Cardiac septum (tissue), 1 donor: Measurements from ENCODE around the gene CD72. TPM values are rescaled to one million over a fixed set of nuclear protein-coding genes. Genes with fewer than 3 reads are reported as not detected.
"Not testable (repeated sequence)": the region's sequence is repeated elsewhere in the genome, so short reads cannot be mapped to it uniquely, and the experiment has no call there.

Experiments
- DNase-seq: peaks from one replicate; pipeline ENCODE4 v3.0.0-alpha.2; 2020; ENCODE audit warnings: low spot score
- intact Hi-C: fragments of 100-400 bp; cut with DNase I; formaldehyde crosslinking; loops from one replicate; pipeline ENCODE4 v1.14.0; 2022
- total RNA-seq: library from RNA; stranded (reverse); fragmentation: NEBNext Ultra II Directional; extraction: Animal tissue kit (Norgen Biotek cat#: 25700); gene quantifications from one replicate; pipeline ENCODE4 v1.2.1, GENCODE V29; 2021
- donor health status: DM: no; HTN: no; CAD: no.

The CD72 gene
- total RNA-seq, 1 donor from 2014 or later: 0.59 TPM

DNA sequence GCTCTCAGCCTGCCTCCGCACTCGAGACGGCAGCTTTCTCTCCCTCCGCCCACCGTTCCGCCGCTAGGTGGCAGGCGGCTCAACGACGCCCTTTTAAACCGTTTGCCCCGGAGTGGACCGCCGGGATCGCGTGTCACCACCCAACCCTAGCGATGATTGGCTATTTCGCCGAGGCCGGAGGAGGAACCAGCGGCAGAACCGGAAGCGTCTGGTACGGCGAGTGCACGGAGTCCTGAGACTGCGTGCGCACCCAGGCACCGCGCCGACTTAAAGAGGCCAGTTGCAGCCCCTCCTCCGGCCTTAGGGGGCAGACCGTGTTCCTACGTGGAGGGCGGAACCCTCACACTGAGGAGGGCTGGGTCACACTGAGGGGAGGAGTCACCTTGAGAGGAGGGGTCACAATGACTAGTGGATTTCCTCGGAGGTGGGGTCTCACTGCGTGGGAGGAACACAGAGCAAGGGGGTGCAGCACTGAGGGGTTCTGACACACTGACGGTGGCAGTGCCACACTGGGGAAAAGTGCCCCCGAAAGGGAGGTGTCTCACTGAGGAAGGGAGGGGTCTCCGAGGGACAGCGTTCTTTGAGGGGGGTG, 14.1 kb downstream of the CD72 start:
- intact Hi-C loops: loop anchor here (1.0 to 10.0 kb wide), 6 partner anchors 55 to 529 kb away; partner anchors contain the start of genes ATOSB, CCDC107, CREB3 and FANCG
- DNase-seq: peak; percentile 100

DNA sequence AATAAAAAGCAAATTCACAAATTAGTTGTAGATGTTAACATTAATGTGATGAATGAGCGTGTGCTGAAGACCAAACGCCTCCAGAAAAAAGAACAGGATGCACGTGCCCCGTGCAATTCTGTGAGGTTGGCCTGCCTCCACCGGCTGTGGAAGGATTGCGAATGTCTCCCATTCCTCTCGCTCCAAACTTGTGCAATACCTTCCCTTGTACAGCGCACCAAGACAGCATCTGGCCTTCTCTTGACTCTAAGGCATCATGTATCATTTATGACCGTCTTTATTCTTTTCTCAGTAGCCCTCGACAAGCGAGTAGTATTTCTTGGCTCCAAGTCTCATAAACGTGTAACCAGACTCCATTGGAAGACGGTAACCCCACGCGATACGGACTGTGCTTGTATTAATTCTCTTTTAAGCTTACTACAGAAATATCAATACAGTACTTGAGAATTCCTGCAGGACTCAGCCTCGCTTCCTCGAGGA, 14.7 kb downstream of the CD72 start:
- intact Hi-C loops: loop anchor here (5.0 to 10.0 kb wide), 3 partner anchors 129 to 529 kb away; partner anchors contain the start of genes ATOSB, CREB3, FANCG and TLN1

DNA sequence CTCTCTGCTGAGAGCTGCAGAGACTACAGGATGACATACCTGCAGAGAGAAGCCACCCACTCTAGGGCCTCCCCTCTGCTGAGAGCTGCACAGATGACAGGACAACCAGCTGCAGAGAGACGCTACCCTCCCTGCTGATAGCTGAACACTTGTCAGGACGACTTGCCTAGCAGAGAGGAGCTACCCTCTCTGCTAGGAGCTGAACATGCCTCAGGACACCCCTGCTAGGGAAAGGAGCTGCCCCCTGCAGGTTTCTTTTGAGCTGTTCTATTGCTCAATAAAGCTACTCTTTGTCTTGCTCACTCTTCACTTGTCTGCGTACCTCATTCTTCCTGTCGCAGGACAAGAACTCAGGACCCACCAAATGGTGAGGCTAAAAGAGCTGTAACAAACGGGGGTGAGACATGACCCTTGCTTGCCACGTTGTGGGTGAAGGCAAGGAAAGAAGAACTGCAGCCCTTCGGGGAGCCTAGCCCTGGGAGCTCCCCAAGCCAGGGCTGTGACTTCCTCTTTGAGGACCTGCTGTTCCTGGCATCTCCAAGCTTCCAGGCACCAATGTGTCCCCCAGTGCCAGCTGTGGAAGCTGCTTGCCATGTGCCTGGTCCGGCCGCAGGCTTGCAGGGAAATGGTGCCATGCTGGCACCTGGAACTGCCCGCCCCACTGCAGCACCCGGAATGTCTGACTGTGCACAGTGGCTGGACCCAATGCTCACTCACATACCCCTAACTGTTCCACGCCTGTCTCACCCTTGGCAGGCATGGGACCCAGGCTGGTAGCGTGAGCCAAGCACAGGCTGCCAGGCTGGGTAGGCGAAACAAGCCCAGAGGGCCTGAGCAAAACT, 18.2 kb downstream of the CD72 start:
- no peak for DNase-seq
- intact Hi-C loops: loop anchor here (5.0 to 10.0 kb wide), 3 partner anchors 132 to 525 kb away; partner anchors contain the start of genes ATOSB, CREB3, FANCG and TLN1

More for the DNA sequence above, 14.7 kb downstream of the CD72 start:
- no peak for DNase-seq

DNA sequence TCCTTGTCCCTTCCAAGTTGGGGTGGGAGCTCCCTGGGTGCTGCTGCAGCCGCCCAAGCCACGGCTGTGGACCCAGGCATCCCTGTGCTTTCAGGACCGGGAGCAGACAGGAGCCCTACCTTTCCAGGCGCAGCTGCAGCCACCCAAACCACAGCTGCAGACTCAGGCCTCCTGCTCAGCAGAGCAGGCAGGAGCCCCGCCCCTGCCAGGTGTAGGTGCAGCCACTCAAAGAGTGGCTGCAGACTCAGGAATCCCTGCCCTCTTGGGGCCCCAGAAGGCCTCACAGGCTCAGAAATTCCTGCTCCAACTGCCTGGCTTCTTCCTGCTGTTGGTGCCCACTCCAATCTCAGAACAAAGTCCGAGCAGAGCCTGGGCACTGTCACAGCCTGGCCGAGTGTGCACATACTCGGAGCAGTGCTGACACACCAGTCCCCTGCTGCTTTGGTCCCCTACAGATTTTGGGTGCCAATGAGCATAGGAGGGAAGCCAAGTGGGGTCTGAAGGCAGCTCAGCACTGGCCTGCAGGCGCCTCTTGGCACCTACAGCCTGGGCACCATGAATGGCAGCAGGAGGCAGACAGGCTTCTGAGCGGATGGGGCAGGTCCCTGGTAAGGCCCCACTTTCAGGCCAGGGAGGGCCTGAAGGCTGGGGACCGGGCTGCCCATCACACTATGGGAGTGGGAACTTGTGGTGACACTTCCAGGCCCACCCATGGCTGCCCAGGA, 19.2 kb downstream of the CD72 start:
- intact Hi-C loops: no loop called here
- DNase-seq: no peak

DNA sequence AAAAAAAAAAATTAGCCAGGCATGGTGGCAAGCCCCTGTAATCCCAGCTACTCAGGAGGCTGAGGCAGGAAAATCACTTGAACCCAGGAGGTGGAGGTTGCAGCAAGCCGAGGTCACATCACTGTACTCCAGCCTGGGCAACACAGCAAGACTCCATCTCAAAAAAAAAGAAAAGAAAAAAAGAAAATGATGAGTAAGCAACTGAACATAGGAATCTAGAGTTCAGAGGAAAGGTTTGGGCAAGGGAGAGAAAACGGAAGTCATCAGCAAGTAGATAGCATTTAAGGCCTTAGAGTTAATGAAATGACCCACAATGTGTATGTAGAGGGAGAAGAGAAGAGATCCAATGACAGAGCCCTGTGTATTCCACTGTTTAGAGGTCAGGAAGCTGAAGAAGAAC, 21.3 kb downstream of the CD72 start:
- intact Hi-C loops, DNase-seq: not testable (repeated sequence)

DNA sequence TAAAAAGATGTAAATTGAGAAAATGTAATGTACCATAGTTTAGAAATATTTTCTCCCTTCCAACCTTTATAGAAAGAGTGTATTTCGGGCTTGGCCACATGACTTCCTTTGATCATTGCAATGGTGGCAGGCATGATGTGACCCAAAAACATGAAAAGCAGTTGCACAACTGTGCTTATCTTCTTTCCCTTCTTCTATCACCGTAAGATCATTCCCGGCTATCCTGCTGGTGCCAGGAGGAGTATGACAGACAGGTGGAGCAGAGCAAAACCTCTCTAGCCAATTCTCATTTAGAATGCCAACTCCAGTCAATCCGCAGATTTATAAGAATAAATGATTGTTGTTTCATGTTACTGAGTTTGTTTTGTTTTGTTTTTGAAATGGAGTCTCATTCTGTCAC, 23.7 kb downstream of the CD72 start:
- DNase-seq: no peak
- intact Hi-C loops: no loop called here

DNA sequence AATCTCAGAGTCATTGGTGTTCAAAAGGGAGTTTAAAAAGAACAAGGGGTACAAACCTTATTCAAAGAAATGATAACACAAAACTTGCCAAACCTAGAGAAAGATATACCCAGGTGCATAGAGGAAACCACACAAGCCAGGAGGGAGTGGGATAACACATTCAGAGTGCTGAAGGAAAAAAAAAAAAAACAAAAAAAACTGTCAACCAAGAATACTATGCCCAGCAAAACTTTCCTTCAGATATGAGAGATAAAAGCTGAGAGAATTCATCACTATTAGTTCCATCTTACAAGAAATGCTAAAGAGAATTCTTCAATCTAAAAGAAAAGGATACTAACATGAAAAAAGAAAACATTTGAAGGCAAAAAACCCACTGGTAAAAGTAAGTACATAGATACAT, 24.6 kb downstream of the CD72 start:
- no peak for DNase-seq
- intact Hi-C loops: no loop called here

DNA sequence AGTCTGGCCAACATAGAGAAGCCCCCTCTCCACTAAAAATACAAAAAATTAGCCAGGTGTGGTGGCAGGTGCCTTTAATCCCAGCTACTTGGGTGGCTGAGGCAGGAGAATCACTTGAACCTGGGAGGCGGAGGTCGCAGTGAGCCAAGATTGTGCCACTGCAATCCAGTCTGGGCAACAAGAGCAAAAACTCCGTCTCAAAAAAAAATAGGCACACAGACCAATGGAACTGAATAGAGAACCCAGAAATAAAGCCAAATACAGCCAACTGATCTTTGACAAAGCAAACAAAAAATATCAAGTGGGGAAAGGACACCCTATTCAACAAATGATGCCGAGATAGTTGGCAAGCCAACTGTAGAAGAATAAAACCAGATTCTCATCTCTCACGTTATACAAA, 29.7 kb downstream of the CD72 start:
- DNase-seq, intact Hi-C loops: not testable (repeated sequence)

DNA sequence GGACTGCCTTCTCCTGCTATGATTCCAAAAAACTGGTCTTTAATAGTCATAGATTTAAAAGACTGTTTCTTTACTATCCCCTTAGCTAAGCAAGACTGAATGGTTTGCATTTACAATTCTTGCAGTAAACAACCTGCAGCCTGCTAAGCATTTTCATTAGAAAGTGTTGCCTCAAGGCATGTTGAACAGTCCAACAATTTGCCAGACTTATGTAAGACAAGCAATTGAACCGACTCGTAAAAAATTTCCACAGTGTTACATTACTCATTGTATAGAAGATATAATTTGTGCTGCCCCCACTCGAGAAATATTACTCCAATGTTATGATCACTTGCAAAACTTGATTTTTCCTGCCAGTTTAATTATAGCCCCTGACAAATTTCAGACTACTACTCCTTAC, 33.5 kb downstream of the CD72 start:
- intact Hi-C loops, DNase-seq: not testable (repeated sequence)

DNA sequence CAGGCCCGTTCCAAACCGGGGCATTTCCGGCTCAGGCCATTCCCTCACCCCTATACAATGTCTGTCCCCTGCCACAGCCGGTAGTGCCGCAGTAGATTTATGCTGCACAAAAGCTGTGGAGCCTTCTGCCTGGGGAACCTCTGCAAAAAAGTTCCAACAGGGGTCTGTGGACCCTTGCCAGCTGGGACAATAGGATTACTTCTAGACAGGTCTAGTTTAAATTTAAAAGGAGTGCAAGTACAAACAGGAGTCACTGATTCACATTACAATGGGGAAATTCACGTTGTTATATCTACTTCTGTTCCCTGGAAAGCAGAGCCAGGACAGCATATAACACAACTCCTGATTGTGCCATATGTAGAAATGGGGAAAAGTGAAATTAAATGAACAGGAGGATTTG, 34.7 kb downstream of the CD72 start:
- intact Hi-C loops, DNase-seq: not testable (repeated sequence)

DNA sequence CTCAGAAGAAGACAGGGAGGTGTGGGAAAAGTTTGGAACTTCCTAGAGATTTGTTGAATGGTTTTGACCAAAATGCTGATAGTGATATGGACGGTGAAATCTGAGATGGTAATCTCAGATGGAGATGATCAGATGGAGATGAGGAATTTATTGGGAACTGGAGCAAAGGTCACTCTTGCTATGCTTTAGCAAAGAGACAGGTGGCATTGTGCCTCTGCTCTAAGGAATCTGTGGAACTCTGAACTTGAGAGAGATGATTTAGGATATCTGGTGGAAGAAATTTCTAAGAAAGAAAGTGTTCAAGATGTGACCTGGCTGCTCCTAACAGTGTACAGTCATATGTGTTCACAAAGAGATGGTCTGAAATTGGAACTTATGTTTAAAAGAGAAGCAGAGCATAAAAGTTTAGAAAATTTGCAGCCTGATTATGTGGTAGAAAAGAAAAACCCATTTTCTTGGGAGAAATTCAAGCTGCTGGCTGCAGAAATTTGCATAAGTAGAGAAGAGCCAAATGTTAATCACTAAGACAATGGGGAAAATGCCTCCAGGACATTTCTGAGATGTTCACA, 38.5 kb downstream of the CD72 start:
- DNase-seq, intact Hi-C loops: not testable (repeated sequence)

DNA sequence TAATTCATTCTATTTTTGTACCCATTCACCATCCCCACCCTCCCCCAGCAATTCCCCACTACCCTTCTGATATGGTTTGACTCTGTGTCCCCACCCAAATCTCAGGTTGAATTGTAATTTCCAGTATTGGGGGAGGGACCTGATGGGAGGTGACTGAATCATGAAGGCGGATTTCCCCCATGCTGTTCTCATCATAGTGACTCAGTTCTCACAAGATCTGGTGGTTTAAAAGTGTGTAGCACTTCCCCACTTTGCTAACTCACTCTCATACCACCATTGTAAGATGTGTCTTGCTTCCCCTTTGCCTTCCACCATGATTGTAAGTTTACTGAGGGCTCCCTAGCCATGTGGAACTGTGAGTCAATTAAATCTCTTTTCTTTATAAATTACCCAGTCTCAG, 39.1 kb downstream of the CD72 start:
- intact Hi-C loops: no loop called here
- DNase-seq: no peak

DNA sequence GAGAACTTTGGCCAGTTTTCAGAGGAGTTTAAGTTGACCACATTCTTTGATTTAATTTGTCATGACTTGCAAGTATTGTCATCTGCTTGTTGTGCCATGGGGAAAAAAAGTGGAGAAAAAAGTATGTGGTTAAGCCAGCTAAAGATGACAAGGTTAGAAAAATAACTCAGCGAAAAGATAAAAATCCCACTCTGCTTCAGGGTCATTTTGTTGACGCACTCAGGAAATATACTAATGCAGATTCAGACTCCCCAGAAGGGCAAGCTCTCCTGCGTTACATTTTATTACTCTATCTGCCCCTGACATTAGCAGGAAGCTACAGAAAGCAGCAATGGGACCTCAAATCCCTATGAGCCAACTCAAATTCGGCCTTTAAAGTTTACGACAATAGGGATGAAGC, 40.7 kb downstream of the CD72 start:
- intact Hi-C loops: no loop called here
- no peak for DNase-seq

DNA sequence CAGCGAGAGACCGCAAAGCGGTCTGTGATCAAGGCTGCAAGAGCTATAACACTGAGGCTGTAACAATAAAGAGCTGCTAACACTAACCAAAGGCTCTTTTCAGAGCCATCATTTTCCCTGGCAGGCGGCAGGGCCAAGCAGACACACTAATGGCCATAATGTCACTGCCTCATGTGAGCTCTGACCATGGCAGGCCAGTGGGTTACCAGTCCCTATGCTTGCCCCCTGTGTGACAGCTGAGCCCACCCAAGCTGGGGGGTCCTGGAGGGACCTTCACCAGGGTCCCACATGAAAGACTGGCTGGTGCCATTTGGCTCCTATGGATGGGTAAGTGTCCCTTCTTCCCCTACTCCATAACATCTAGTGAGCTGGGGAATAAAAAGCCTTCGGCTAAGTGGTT, 42.7 kb downstream of the CD72 start:
- intact Hi-C loops: no loop called here
- DNase-seq: no peak

DNA sequence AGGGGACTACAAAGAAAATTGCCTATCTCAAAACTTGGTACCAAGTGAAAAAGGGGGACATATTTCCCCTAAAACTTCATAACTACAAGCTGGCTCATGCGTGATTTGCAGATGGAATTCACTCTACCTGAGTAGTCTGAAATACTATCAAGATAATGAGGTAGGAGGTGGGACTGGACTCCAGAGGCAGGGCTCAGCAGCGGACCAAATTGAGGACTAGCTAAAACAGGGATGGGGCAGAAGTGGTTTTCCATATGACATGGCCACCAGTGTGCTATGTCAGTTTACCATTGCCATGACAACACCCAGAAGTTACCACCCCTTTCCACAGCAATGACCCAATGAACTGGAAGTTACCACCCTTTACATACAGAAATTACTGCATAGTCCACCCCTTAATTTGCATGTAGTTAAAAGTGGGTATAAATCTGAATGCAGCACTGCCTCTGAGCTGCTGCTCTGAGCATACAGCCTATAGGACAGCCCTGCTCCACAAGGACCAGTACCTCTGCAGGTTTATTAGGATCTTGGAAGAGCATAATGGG, 43.6 kb downstream of the CD72 start:
- DNase-seq: no peak
- intact Hi-C loops: no loop called here

DNA sequence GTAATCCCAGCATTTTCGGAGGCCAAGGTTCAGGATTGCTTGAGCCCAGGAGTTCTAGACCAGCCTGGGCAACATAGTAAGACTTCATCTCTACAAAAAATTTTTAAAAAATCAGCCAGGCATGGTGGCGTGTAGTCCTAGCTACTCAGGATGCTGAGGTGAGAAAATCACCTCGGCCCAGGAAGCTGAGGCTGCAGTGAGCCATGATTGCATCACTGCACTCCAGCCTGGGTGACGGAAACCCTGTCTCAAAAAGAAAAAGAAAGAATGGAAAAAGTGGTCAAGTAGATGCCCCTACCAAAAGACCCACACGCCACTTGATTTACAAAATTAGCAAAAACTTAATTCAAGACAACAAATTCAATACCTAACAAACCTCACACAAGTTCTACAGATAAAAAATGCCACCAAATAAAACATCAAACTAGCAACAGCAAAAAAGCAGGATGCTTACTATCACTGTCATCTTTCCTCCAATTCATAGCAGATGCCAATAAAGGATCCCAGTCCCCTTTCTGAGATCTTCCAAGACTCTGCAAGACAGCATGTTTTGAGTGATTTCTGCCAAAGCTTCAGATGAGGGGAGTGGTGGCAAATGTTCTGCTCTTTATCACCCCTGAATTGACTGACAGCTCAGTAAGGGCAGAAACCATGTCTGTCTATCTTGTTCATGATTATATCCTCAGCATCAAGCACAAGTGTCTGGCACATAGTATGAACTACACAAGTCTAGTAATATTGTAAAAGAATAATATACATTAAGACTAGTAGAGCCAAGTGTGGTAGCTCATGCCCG, 47.3 kb downstream of the CD72 start:
- intact Hi-C loops: no loop called here

DNA sequence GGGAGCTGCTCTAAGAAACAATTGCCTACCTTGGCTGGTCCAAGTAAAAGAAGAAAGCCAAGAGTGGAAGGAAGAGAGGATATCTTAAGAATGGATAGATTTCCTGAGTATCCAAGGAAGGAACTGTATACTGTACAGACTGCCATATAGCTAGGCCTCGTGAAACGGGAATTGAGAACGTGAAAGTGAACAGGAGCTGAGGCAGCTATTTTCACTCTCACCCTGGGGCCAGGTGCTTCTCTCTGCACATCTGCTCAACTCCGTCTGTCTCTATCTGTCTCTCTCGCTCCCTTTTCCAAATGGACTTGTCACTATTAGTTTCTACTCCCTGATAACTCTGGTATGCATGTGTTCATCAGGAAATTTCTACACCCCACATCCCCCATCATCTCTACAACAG, 49.0 kb downstream of the CD72 start:
- no peak for DNase-seq
- intact Hi-C loops: no loop called here

More for the DNA sequence above, 47.3 kb downstream of the CD72 start:
- DNase-seq: no peak

DNA sequence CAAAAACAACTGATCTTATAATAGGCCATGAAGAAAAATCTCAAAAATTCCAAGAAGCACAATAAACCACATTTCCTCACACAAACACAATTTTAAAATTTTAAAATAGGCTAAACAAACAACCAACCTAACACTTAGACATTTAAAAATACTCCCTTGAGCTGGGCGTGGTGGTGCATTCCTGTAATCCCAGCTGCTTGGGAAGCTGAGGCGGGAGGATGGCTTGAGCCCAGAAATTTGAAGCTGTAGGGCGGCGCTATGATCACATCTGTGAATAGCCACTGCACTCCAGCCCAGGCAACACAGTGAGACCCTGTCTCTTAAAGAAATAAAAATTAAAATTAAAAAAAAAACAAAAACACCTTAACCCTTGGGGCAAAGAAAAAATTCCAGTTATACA, 50.0 kb downstream of the CD72 start:
- intact Hi-C loops: no loop called here

DNA sequence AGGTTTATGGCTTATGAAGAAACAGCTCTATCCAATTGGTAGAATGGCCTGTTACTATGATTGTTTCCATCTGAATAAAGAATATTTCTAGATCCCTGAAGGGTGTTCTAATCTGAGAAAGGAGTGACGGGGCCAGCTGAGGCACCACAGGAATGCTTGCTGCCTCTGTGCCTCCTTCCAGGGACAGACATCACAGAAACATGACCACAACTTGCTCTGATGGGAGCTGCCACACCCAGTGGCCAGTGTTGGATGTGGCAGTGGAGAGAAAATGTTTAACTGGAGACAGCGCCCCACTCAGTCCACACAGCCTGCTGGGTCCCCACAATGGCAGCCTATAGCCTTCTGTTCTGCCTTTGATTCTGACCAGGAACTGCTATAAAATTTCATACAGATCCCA, 51.8 kb downstream of the CD72 start:
- intact Hi-C loops: no loop called here
- no peak for DNase-seq

More for the DNA sequence above, 50.0 kb downstream of the CD72 start:
- DNase-seq: no peak
